Adrenal gland (tissue), 5 donors: ENCODE measurements around the gene INTS15.

ENCODE experiments used
- CTCF ChIP-seq, 6 experiments: fragments of 450-650 bp in 4 of 6; fragments of 200-600 bp in 2 of 6; sonication (generic) in 1 of 6; IDR thresholded peaks; 1 replicate in 5 of 6; 2 replicates in 1 of 6; pipeline versions ENCODE4 v1.5.1 to v1.8.0; 2016 to 2021; ENCODE audit warnings: antibody characterized with exemption in 6 of 6, mild to moderate bottlenecking in 2 of 6, moderate library complexity in 1 of 6
- POLR2A ChIP-seq, 2 donors: fragments of 450-650 bp; IDR thresholded peaks; one replicate each; pipeline ENCODE4 v1.6.1; 2017; ENCODE audit warnings: antibody characterized with exemption in 2 of 2, mild to moderate bottlenecking in 2 of 2, moderate library complexity in 1 of 2
- donor health status: DM: no; HTN: no; CAD: no.

- TF ChIP-seq CTCF (IDR thresholded peaks at IDR 0.05) (no peak), POLR2A (IDR thresholded peaks at IDR 0.05) (no peak)
Observed at GRCh38 chr7:6639032-6639431, 49.2 kb downstream of the INTS15 start.
